Measurements from ENCODE around the gene PLS3. TPM values are rescaled to one million over a fixed set of nuclear protein-coding genes. Genes with fewer than 3 reads are reported as not detected.
A peak's percentile ranks its signal among the peaks of the same experiment; 100 is the strongest.

The PLS3 gene, protein sequence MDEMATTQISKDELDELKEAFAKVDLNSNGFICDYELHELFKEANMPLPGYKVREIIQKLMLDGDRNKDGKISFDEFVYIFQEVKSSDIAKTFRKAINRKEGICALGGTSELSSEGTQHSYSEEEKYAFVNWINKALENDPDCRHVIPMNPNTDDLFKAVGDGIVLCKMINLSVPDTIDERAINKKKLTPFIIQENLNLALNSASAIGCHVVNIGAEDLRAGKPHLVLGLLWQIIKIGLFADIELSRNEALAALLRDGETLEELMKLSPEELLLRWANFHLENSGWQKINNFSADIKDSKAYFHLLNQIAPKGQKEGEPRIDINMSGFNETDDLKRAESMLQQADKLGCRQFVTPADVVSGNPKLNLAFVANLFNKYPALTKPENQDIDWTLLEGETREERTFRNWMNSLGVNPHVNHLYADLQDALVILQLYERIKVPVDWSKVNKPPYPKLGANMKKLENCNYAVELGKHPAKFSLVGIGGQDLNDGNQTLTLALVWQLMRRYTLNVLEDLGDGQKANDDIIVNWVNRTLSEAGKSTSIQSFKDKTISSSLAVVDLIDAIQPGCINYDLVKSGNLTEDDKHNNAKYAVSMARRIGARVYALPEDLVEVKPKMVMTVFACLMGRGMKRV
- total RNA-seq (2021): 75.7 and 88.2 TPM in 2 replicates
- Bru-seq, nascent RNA: percentile 74 among the genes with signal in this experiment
- BruChase-seq, experiment 1, labeled RNA remaining after a 2-hour chase: percentile 63 among the genes with signal in this experiment
- BruChase-seq, experiment 2, labeled RNA remaining after a 6-hour chase: percentile 78 among the genes with signal in this experiment
- long read RNA-seq, transcript PLS3-209 (16 exons, 3,037 nt): minor isoform, 15 of 411 reads
- long read RNA-seq, transcript PLS3-202 (16 exons, 3,280 nt): major isoform, 359 of 411 reads
- long read RNA-seq, partial matches to known transcripts: 19 of 411 reads
- long read RNA-seq, other reads (novel, unspliced or antisense): 18 of 411 reads

DNA sequence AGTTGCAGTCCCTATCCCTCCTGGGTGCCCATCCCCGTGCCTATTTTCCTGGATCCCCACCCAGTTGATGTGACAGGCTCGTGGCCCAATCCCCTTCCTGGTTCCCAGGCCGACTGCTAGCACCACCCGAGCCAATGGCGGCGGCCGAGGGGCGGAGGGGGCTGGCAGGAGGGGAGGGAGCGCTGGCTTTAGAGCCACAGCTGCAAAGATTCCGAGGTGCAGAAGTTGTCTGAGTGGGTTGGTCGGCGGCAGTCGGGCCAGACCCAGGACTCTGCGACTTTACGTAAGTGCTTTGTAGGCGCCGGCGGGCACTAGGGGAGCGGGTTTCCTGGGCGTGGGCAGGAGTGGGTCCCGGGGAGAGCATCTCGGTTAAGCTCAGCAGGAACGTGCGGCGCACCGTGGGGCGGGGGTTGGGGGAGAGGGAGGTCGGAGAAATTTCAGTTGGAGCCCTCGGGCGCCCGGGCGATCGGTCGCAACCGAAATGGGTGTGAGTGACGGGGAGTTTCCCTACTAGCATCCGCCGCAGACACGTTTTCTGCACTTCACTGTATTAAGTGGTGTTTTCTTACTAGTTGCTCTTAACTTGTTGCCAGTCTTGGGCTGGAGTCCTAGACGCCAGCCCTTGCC lies at the start of gene PLS3:
Gene PLS3, plus strand, starts transcription at position 197 of the 627 bp plus-strand sequence. CDS start 49,077 bp downstream, outside the sequence.
- POLR2A ChIA-PET (ENCODE audit: low non-redundant PET): interaction anchor here (0.6 kb wide), 1 partner anchor 201 kb away, joined by 4 read pairs; no protein-coding TSS in a partner anchor
- no peaks in the 10 kb centered on the region for H3K36me3 ChIP-seq (ENCODE audit: insufficient read depth, low read length, poor library complexity, severe bottlenecking)
- BruUV-seq (replicated peaks): TSS peak; percentile 28
- CTCF ChIA-PET: no interaction called here
- peak within 1 kb of the TSS; percentile 66 for H3K4me3 ChIP-seq (ENCODE audit: low read depth, low read length, poor library complexity, severe bottlenecking)
- DNase-seq (ENCODE audit: low spot score): peak; percentile 87
- TF ChIP-seq, protein P1, sequence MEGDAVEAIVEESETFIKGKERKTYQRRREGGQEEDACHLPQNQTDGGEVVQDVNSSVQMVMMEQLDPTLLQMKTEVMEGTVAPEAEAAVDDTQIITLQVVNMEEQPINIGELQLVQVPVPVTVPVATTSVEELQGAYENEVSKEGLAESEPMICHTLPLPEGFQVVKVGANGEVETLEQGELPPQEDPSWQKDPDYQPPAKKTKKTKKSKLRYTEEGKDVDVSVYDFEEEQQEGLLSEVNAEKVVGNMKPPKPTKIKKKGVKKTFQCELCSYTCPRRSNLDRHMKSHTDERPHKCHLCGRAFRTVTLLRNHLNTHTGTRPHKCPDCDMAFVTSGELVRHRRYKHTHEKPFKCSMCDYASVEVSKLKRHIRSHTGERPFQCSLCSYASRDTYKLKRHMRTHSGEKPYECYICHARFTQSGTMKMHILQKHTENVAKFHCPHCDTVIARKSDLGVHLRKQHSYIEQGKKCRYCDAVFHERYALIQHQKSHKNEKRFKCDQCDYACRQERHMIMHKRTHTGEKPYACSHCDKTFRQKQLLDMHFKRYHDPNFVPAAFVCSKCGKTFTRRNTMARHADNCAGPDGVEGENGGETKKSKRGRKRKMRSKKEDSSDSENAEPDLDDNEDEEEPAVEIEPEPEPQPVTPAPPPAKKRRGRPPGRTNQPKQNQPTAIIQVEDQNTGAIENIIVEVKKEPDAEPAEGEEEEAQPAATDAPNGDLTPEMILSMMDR (conservative IDR thresholded peaks at IDR 0.05; ENCODE audit: low read depth, low read length): no peak
- TF ChIP-seq EZH2 (IDR thresholded peaks at IDR 0.05; ENCODE audit: borderline replicate concordance, low read depth, low read length, poor library complexity, severe bottlenecking): peak; percentile 23
- peaks cover 65% of the 10 kb centered on the region for H3K27me3 ChIP-seq (replicated peaks; ENCODE audit: insufficient read depth, low read depth, low read length, poor library complexity)
- H3K4me1 ChIP-seq (ENCODE audit: insufficient read depth, low read length, poor library complexity, severe bottlenecking): peaks cover 10% of the 10 kb centered on the region
- intact Hi-C loops (cut with micrococcal nuclease; ENCODE audit: unreplicated experiment): loop anchor here (5.0 to 10.0 kb wide), 3 partner anchors 56 to 229 kb away; no protein-coding TSS in a partner anchor
- H3K27ac ChIP-seq (ENCODE audit: low read depth, low read length, poor library complexity, severe bottlenecking): peak within 1 kb of the TSS; percentile 82
- no peaks in the 10 kb centered on the region for H3K9me3 ChIP-seq (ENCODE audit: low read depth, low read length, poor library complexity, severe bottlenecking)

DNA sequence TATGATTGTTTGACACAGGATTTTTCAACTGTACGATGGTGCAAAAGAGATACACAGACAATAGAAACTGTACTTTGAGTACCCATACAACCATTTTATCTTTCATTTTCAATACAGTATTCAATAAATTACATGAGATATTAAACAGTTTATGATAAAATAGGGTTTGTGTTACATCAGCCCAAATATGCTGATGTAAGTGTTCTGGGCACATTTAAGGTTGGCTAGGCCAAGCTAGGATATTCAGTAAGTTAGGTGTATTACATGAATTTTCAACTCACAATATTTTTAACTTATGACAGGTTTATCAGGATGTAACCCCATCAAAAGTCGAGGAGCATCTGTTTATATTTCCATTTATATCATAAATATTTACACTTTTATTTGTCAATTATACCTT lies 42.9 kb upstream of the PLS3 start:
- intact Hi-C loops (cut with micrococcal nuclease; ENCODE audit: unreplicated experiment): no loop called here
- BruUV-seq (replicated peaks): no TSS peak

More for the DNA sequence above, 42.9 kb upstream of the PLS3 start:
- POLR2A ChIA-PET (ENCODE audit: low non-redundant PET): no interaction called here
- no peak for TF ChIP-seq EZH2 (IDR thresholded peaks at IDR 0.05; ENCODE audit: borderline replicate concordance, low read depth, low read length, poor library complexity, severe bottlenecking)
- TF ChIP-seq, protein P1 (conservative IDR thresholded peaks at IDR 0.05; ENCODE audit: low read depth, low read length): no peak
- Histone ChIP-seq H3K36me3 (ENCODE audit: insufficient read depth, low read length, poor library complexity, severe bottlenecking) (no peaks in the 10 kb centered on the region), H3K9me3 (ENCODE audit: low read depth, low read length, poor library complexity, severe bottlenecking) (no peaks in the 10 kb centered on the region), H3K27me3 (replicated peaks; ENCODE audit: insufficient read depth, low read depth, low read length, poor library complexity) (peaks cover 3% of the 10 kb centered on the region), H3K4me1 (ENCODE audit: insufficient read depth, low read length, poor library complexity, severe bottlenecking) (no peaks in the 10 kb centered on the region), H3K27ac (ENCODE audit: low read depth, low read length, poor library complexity, severe bottlenecking) (no peak overlapping the region), H3K4me3 (ENCODE audit: low read depth, low read length, poor library complexity, severe bottlenecking) (no peak overlapping the region)
- CTCF ChIA-PET: no interaction called here
- DNase-seq (ENCODE audit: low spot score): no peak

All from A673 (cell line).